DND-41 (cell line): ENCODE data around the gene FBXO21.

Source experiments
- ATAC-seq: fragments of 200-7000 bp; cut with Tn5 transposase; 3 replicates; pipeline ENCODE4 v1.9.1; 2021; ENCODE audit warnings: low read depth; ENCODE audit not compliant: insufficient read depth
- DNase-seq: peaks from one replicate; pipeline ENCODE4 v3.0.0-alpha.2; 2020
- H2AFZ ChIP-seq: 2 replicates; pipeline ENCODE4 v1.6.0; 2012; ENCODE audit warnings: low read depth, low read length
- H3K27ac ChIP-seq: 2 replicates; pipeline ENCODE4 v1.5.1; 2012; ENCODE audit warnings: low read length, inconsistent platforms
- H3K27me3 ChIP-seq: fragments of 200-600 bp; sonication (generic); 2 replicates; pipeline ENCODE4 v1.6.0; 2012; ENCODE audit warnings: low read length, mild to moderate bottlenecking, inconsistent platforms; ENCODE audit not compliant: insufficient read depth, poor library complexity
- H3K36me3 ChIP-seq: 2 replicates; pipeline ENCODE4 v1.5.1; 2012; ENCODE audit warnings: low read length, inconsistent platforms; ENCODE audit not compliant: insufficient read depth
- H3K4me1 ChIP-seq: 2 replicates; pipeline ENCODE4 v1.5.1; 2012; ENCODE audit warnings: mild to moderate bottlenecking, low read length; ENCODE audit not compliant: insufficient read depth
- H3K4me2 ChIP-seq: 2 replicates; pipeline ENCODE4 v1.6.0; 2012; ENCODE audit warnings: mild to moderate bottlenecking, moderate library complexity, low read length, inconsistent platforms; ENCODE audit not compliant: insufficient read depth
- H3K4me3 ChIP-seq, 2 experiments: fragments of 200-600 bp in 1 of 2; shearing (Covaris generic) in 1 of 2; 2 replicates each; pipeline ENCODE4 v1.5.1; 2012 to 2016; ENCODE audit warnings: inconsistent platforms in 2 of 2, low read length in 2 of 2, mild to moderate bottlenecking in 2 of 2, low read depth in 1 of 2, moderate library complexity in 1 of 2
- H3K79me2 ChIP-seq: 2 replicates; pipeline ENCODE4 v1.6.0; 2012; ENCODE audit warnings: low read length, inconsistent platforms; ENCODE audit not compliant: insufficient read depth
- H3K9ac ChIP-seq: 2 replicates; pipeline ENCODE4 v1.6.0; 2012; ENCODE audit warnings: low read depth, mild to moderate bottlenecking, inconsistent platforms, low read length, moderate library complexity
- H3K9me3 ChIP-seq: 2 replicates; pipeline ENCODE4 v1.5.1; 2012; ENCODE audit warnings: low read length, moderate library complexity, mild to moderate bottlenecking, inconsistent platforms; ENCODE audit not compliant: insufficient read depth, severe bottlenecking
- H4K20me1 ChIP-seq: 2 replicates; pipeline ENCODE4 v1.6.0; 2012; ENCODE audit warnings: low read length; ENCODE audit not compliant: insufficient read depth
- CTCF ChIP-seq: IDR thresholded peaks from 2 replicates; pipeline ENCODE4 v1.5.1; 2012; ENCODE audit warnings: borderline replicate concordance, low read length, moderate library complexity, mild to moderate bottlenecking; ENCODE audit not compliant: poor library complexity, severe bottlenecking; ENCODE audit errors: extremely low read depth
- EZH2 ChIP-seq: IDR thresholded peaks from 3 replicates; pipeline ENCODE4 v1.6.1; 2012; ENCODE audit warnings: borderline replicate concordance, low read depth, mild to moderate bottlenecking, moderate library complexity, low read length, inconsistent platforms; ENCODE audit not compliant: severe bottlenecking

The FBXO21 gene

GRCh38 chr12:117172168-117172567 is 18.1 kb downstream of the FBXO21 start:
- H3K36me3 ChIP-seq, result peaks cover 98% of the 10 kb centered on the region
- no peak overlapping the region for H3K27ac ChIP-seq
- H2AFZ ChIP-seq, result no peak overlapping the region
- H3K9me3 ChIP-seq, result no peaks in the 10 kb centered on the region
- no peak for TF ChIP-seq EZH2
- TF ChIP-seq CTCF, result no peak
- no peaks in the 10 kb centered on the region for H3K27me3 ChIP-seq
- no peak overlapping the region for H3K4me2 ChIP-seq
- H3K4me3 ChIP-seq, result no peak overlapping the region
- DNase-seq (no peak), ATAC-seq (no peak)
- no peaks in the 10 kb centered on the region for H3K4me1 ChIP-seq
- peaks cover 10% of the 10 kb centered on the region; the same call in 1 of the 2 replicates for H4K20me1 ChIP-seq
- H3K79me2 ChIP-seq, result no peaks in the 10 kb centered on the region
- no peak overlapping the region for H3K9ac ChIP-seq

- Histone ChIP-seq H4K20me1 (peaks cover 10% of the 10 kb centered on the region; the same call in 1 of the 2 replicates), H3K4me2 (no peak overlapping the region), H3K27me3 (no peaks in the 10 kb centered on the region), H3K27ac (no peak overlapping the region), H3K36me3 (peaks cover 98% of the 10 kb centered on the region), H3K79me2 (no peaks in the 10 kb centered on the region), H3K9me3 (no peaks in the 10 kb centered on the region), H3K4me3 (no peak overlapping the region), H2AFZ (no peak overlapping the region), H3K9ac (no peak overlapping the region), H3K4me1 (no peaks in the 10 kb centered on the region)
- no peak for DNase-seq
- TF ChIP-seq CTCF, result no peak
- TF ChIP-seq EZH2, result no peak
- ATAC-seq, result no peak
These were observed 18.6 kb downstream of the FBXO21 start for GRCh38 chr12:117171499-117172162.

GRCh38 chr12:117169548-117169947 is 20.7 kb downstream of the FBXO21 start:
- Histone ChIP-seq H3K9ac (no peak overlapping the region), H3K4me1 (no peaks in the 10 kb centered on the region), H3K4me3 (no peak overlapping the region), H3K27ac (no peak overlapping the region), H4K20me1 (peaks cover 6% of the 10 kb centered on the region; the same call in 1 of the 2 replicates), H3K27me3 (no peaks in the 10 kb centered on the region), H3K79me2 (no peaks in the 10 kb centered on the region), H3K4me2 (no peak overlapping the region), H3K9me3 (no peaks in the 10 kb centered on the region), H3K36me3 (peaks cover 96% of the 10 kb centered on the region), H2AFZ (no peak overlapping the region)
- TF ChIP-seq CTCF (no peak), EZH2 (no peak)
- DNase-seq, result no peak
- ATAC-seq, result no peak

GRCh38 chr12:117168976-117169375 is 21.3 kb downstream of the FBXO21 start:
- H2AFZ ChIP-seq, result no peak overlapping the region
- H3K27me3 ChIP-seq, result no peaks in the 10 kb centered on the region
- peaks cover 96% of the 10 kb centered on the region for H3K36me3 ChIP-seq
- DNase-seq (no peak), ATAC-seq (no peak)
- no peaks in the 10 kb centered on the region for H3K4me1 ChIP-seq
- no peak overlapping the region for H3K4me3 ChIP-seq
- no peak overlapping the region for H3K9ac ChIP-seq
- no peak overlapping the region for H3K4me2 ChIP-seq
- H4K20me1 ChIP-seq, result peaks cover 6% of the 10 kb centered on the region; the same call in 1 of the 2 replicates
- no peak overlapping the region for H3K27ac ChIP-seq
- no peak for TF ChIP-seq EZH2
- no peak for TF ChIP-seq CTCF
- no peaks in the 10 kb centered on the region for H3K9me3 ChIP-seq
- no peaks in the 10 kb centered on the region for H3K79me2 ChIP-seq
